Activated CD4-positive, alpha-beta T cell treated with anti-CD3 and anti-CD28 coated beads, Interleukin-2, amount 50 U/mL, for 24 hours (primary cell): Measurements from ENCODE around the gene DMAC2L.
A peak's percentile ranks its signal among the peaks of the same experiment; 100 is the strongest.

Experiments
- DNase-seq, 2 donors: peaks; one replicate each; pipeline ENCODE4 v3.0.0-alpha.2; 2020; ENCODE audit warnings: low read depth in 1 of 2, low spot score in 1 of 2

DMAC2L gene

GRCh38 chr14:50321009-50321660, 9.0 kb downstream of the DMAC2L start:
- DNase-seq = peak in 1 of 2 donors; percentile 74

- no peak for DNase-seq
Observed at GRCh38 chr14:50331596-50331995, 19.5 kb downstream of the DMAC2L start.

- no peak for DNase-seq
Observed at GRCh38 chr14:50333014-50333509, 20.9 kb downstream of the DMAC2L start.

GRCh38 chr14:50334211-50334610, 22.1 kb downstream of the DMAC2L start:
- no peak for DNase-seq

- DNase-seq = no peak
Observed at GRCh38 chr14:50335389-50335788, 23.3 kb downstream of the DMAC2L start.

GRCh38 chr14:50335989-50336824, 24.1 kb downstream of the DMAC2L start:
- no peak for DNase-seq

GRCh38 chr14:50338587-50338986, 26.5 kb downstream of the DMAC2L start:
- no peak for DNase-seq

- DNase-seq = no peak
Observed at GRCh38 chr14:50339178-50339804, 27.2 kb downstream of the DMAC2L start.

GRCh38 chr14:50340045-50340444, 27.9 kb downstream of the DMAC2L start:
- DNase-seq = no peak

- no peak for DNase-seq
Observed at GRCh38 chr14:50340963-50341362, 28.8 kb downstream of the DMAC2L start.

- DNase-seq = peak in 1 of 2 donors; percentile 17
Observed at GRCh38 chr14:50342221-50343078, 30.3 kb downstream of the DMAC2L start.

GRCh38 chr14:50343434-50343833, 31.3 kb downstream of the DMAC2L start:
- DNase-seq = no peak

GRCh38 chr14:50344116-50344775, 32.1 kb downstream of the DMAC2L start:
- peak in 1 of 2 donors; percentile 86 for DNase-seq

GRCh38 chr14:50344876-50345563, 32.9 kb downstream of the DMAC2L start:
- DNase-seq = no peak

- DNase-seq = no peak
Observed at GRCh38 chr14:50345846-50346422, 33.8 kb downstream of the DMAC2L start.

- no peak for DNase-seq
Observed at GRCh38 chr14:50347521-50347920, 35.4 kb downstream of the DMAC2L start.

- DNase-seq = no peak
Observed at GRCh38 chr14:50348933-50349332, 36.8 kb downstream of the DMAC2L start.

GRCh38 chr14:50350975-50351374, 38.9 kb downstream of the DMAC2L start:
- DNase-seq = no peak

- no peak for DNase-seq
Observed at GRCh38 chr14:50352584-50352983, 40.5 kb downstream of the DMAC2L start.
